K562 (cell line): ENCODE measurements around the gene RNLS. TPM values are rescaled to one million over a fixed set of nuclear protein-coding genes. Genes with fewer than 3 reads are reported as not detected.

Source experiments
- C11orf30 ChIP-seq: fragments of 450-650 bp; IDR thresholded peaks from 2 replicates; pipeline ENCODE4 v1.6.1; 2016; ENCODE audit warnings: low read depth, mild to moderate bottlenecking
- CBX1 ChIP-seq: sonication (generic); IDR thresholded peaks from 2 replicates; pipeline ENCODE4 v1.6.1; 2016; ENCODE audit warnings: antibody characterized with exemption, low read depth, mild to moderate bottlenecking
- HLTF ChIP-seq: fragments of 450-650 bp; IDR thresholded peaks from 2 replicates; pipeline ENCODE4 v1.6.1; 2016
- MAFG ChIP-seq: fragments of 450-650 bp; conservative IDR thresholded peaks from 2 replicates; pipeline ENCODE4 v1.6.1; 2016; ENCODE audit warnings: missing genetic modification characterization, missing compliant biosample characterization
- NFE2 ChIP-seq: IDR thresholded peaks from 2 replicates; pipeline ENCODE4 v1.6.1; 2014; ENCODE audit warnings: antibody characterized with exemption, low read depth
- POLR2G ChIP-seq: fragments of 200-400 bp; formaldehyde crosslinking; IDR thresholded peaks from 2 replicates; pipeline ENCODE4 v1.6.1; 2017; ENCODE audit warnings: low read depth, mild to moderate bottlenecking, antibody characterized with exemption, low read length, moderate library complexity
- RBM34 ChIP-seq: fragments of 200-400 bp; formaldehyde crosslinking; IDR thresholded peaks from 2 replicates; pipeline ENCODE4 v1.6.1; 2018; ENCODE audit warnings: low read length, borderline replicate concordance; ENCODE audit not compliant: insufficient read depth
- SMAD1 ChIP-seq: fragments of 150-350 bp; IDR thresholded peaks from 2 replicates; pipeline ENCODE4 v1.6.1; 2014; ENCODE audit warnings: low read length, low read depth; ENCODE audit not compliant: partially characterized antibody
- STAT6 ChIP-seq: sonication (generic); formaldehyde crosslinking; IDR thresholded peaks from 2 replicates; pipeline ENCODE4 v1.8.1; 2023; ENCODE audit warnings: mild to moderate bottlenecking, missing genetic modification reagents
- TAL1 ChIP-seq: fragments of 450-650 bp; IDR thresholded peaks from 2 replicates; pipeline ENCODE4 v1.6.1; 2016; ENCODE audit warnings: mild to moderate bottlenecking
- YY1 ChIP-seq, 3 experiments: IDR thresholded peaks; 2 replicates each; pipeline ENCODE4 v1.6.1; 2011; ENCODE audit warnings: low read length in 2 of 3, mild to moderate bottlenecking in 2 of 3, moderate library complexity in 2 of 3, borderline replicate concordance in 1 of 3, control low read depth in 1 of 3, low read depth in 1 of 3; ENCODE audit not compliant: insufficient read depth in 3 of 3, insufficient replicate concordance in 2 of 3, control insufficient read depth in 1 of 3, insufficient read length in 1 of 3; ENCODE audit errors: extremely low read depth in 1 of 3
- ZNF3 ChIP-seq: fragments of 250-450 bp; sonication (Bioruptor Pico); IDR thresholded peaks from 2 replicates; pipeline ENCODE4 v1.5.0; 2021; ENCODE audit warnings: mild to moderate bottlenecking, moderate library complexity
- ZNF445 ChIP-seq: fragments of 250-450 bp; sonication (Bioruptor Pico); IDR thresholded peaks from 2 replicates; pipeline ENCODE4 v1.4.0; 2020; ENCODE audit warnings: low read depth, mild to moderate bottlenecking, moderate library complexity
- polyA plus RNA-seq, 8 experiments: library from polyadenylated mRNA; depleted of rRNA in 4 of 8; stranded (reverse) in 5 of 8; unstranded in 3 of 8; fragments of >200 nt; fragmentation: Nextera tagmentation in 2 of 8; fragmentation: Illumina TruSeq in 1 of 8; extraction: Ambion mirVana in 2 of 8; extraction: Trizol in 1 of 8; gene quantifications; 2 replicates each; pipeline versions ENCODE4 v1.2.1 to v1.2.3, GENCODE V29; 2011 to 2014; ENCODE audit warnings: inconsistent platforms in 1 of 8, missing spikeins in 1 of 8
- total RNA-seq, 7 experiments: library from RNA; depleted of rRNA in 6 of 7; stranded (reverse); fragments of >200 nt in 6 of 7; fragmentation: Illumina TruSeq in 2 of 7; extraction: Trizol in 2 of 7; gene quantifications; 2 replicates each; pipeline versions ENCODE4 v1.2.1 to v1.2.3, GENCODE V29; 2011 to 2021; ENCODE audit warnings: low replicate concordance in 1 of 7

The RNLS gene
- total and polyA plus RNA-seq, 9 of the 15 experiments (the other 6 are each of a cell fraction or from before 2014, with no cell fraction given): 0.14 to 0.72 (median 0.41) TPM; not detected in 3

- TF ChIP-seq YY1 (IDR thresholded peaks at IDR 0.05; ENCODE audit: borderline replicate concordance in 1 of 3, control insufficient read depth in 1 of 3, extremely low read depth in 1 of 3, insufficient read depth in 3 of 3, insufficient read length in 1 of 3, insufficient replicate concordance in 2 of 3, low read depth in 1 of 3, low read length in 2 of 3): no peak
- TF ChIP-seq ZNF445: no peak
- TF ChIP-seq POLR2G: no peak
- TF ChIP-seq ZNF3 (CRISPR knock-in tag): no peak
- TF ChIP-seq SMAD1: no peak
- TF ChIP-seq STAT6 (CRISPR knock-in tag): no peak
- TF ChIP-seq TAL1: 0 out of 2 replicates have a peak, but pooled peaks have one; percentile 7
- TF ChIP-seq CBX1: no peak
- no peak for TF ChIP-seq RBM34
- peak; percentile 65 for TF ChIP-seq MAFG (tag)
- peak; percentile 68 for TF ChIP-seq C11orf30
- TF ChIP-seq HLTF: no peak
- peak; percentile 83 for TF ChIP-seq NFE2
Measured at GRCh38 chr10:88227342-88228018, 355.6 kb downstream of the RNLS start (continued).
